HepG2 (cell line): Measurements from ENCODE around the gene FAM222A. TPM values are rescaled to one million over a fixed set of nuclear protein-coding genes. Genes with fewer than 3 reads are reported as not detected.

Experiments used
- ATAC-seq: fragments of 200-7000 bp; cut with Tn5 transposase; 3 replicates; pipeline ENCODE4 v1.9.1; 2020; ENCODE audit warnings: mild to moderate bottlenecking, moderate library complexity
- BruUV-seq: library from RNA; stranded (reverse); fragments of 400-500 nt; replicated peaks from 2 replicates; lab custom pipeline; 2021; lab: Mats Ljungman, UMichigan
- CTCF ChIA-PET: fragments of 300-600 bp; formaldehyde crosslinking; extraction: SDS; loops from one replicate; lab custom pipeline; 2021; ENCODE audit warnings: low total read pairs, inconsistent platforms, low intra/inter-chr PET ratio; lab: Yijun Ruan, JAX
- POLR2A ChIA-PET: fragments of 350-600 bp; sonication (Branson Sonifier 250); formaldehyde crosslinking; loops from one replicate; lab custom pipeline; 2020; ENCODE audit warnings: antibody characterized with exemption, inconsistent platforms; lab: Yijun Ruan, JAX
- DNase-seq: peaks from one replicate; pipeline ENCODE4 v3.0.0-alpha.2; 2015; ENCODE audit warnings: low spot score
- FAIRE-seq: peaks from 3 replicates; lab custom pipeline; 2011; peaks lifted over from hg19 to GRCh38; lab: Jason Lieb, UNC
- H2AFZ ChIP-seq: one replicate; pipeline ENCODE4 v1.6.1; 2011; ENCODE audit warnings: low read length, inconsistent platforms
- H3K27ac ChIP-seq: fragments of 300-600 bp; 3 replicates; pipeline ENCODE4 v1.8.0; 2011; ENCODE audit warnings: mixed run types, mild to moderate bottlenecking, mixed read lengths, low read length, inconsistent platforms; ENCODE audit not compliant: insufficient read depth; ENCODE audit errors: extremely low read length
- H3K27me3 ChIP-seq, 2 experiments: fragments of 200-600 bp in 1 of 2; 2 replicates in 1 of 2; 3 replicates in 1 of 2; pipeline versions ENCODE4 v1.6.0 to v1.8.0; 2011; ENCODE audit warnings: low read length in 2 of 2, mild to moderate bottlenecking in 2 of 2, moderate library complexity in 2 of 2, inconsistent platforms in 1 of 2; ENCODE audit not compliant: insufficient read depth in 2 of 2, control insufficient read depth in 1 of 2
- H3K36me3 ChIP-seq, 2 experiments: fragments of 200-600 bp in 1 of 2; replicated peaks in 1 of 2; 2 replicates in 1 of 2; 3 replicates in 1 of 2; pipeline versions ENCODE4 v1.5.1 to v1.8.0; 2011; ENCODE audit warnings: low read length in 2 of 2, inconsistent platforms in 1 of 2; ENCODE audit not compliant: insufficient read depth in 2 of 2, control insufficient read depth in 1 of 2
- H3K4me1 ChIP-seq: 2 replicates; pipeline ENCODE4 v1.5.1; 2012; ENCODE audit warnings: low read length, inconsistent platforms; ENCODE audit not compliant: insufficient read depth
- H3K4me2 ChIP-seq: 2 replicates; pipeline ENCODE4 v1.6.0; 2011; ENCODE audit warnings: low read depth, low read length, inconsistent platforms
- H3K4me3 ChIP-seq, 3 experiments: fragments of 200-600 bp in 1 of 3; sonication (generic), shearing (Covaris generic) in 1 of 3; replicated peaks in 1 of 3; 2 replicates each; pipeline ENCODE4 v1.5.1; 2011 to 2016; ENCODE audit warnings: low read length in 3 of 3, inconsistent platforms in 2 of 3, low read depth in 2 of 3, mild to moderate bottlenecking in 2 of 3, control low read depth in 1 of 3, mixed read lengths in 1 of 3; ENCODE audit not compliant: insufficient read depth in 1 of 3
- H3K79me2 ChIP-seq: one replicate; pipeline ENCODE4 v1.6.1; 2011; ENCODE audit warnings: low read length, inconsistent platforms; ENCODE audit not compliant: insufficient read depth
- H3K9ac ChIP-seq: 2 replicates; pipeline ENCODE4 v1.6.0; 2011; ENCODE audit warnings: mild to moderate bottlenecking, low read depth, low read length, inconsistent platforms; ENCODE audit not compliant: insufficient read depth
- H3K9me3 ChIP-seq: 2 replicates; pipeline ENCODE4 v1.5.1; 2012; ENCODE audit warnings: mild to moderate bottlenecking, low read length
- H4K20me1 ChIP-seq: 2 replicates; pipeline ENCODE4 v1.6.0; 2011; ENCODE audit warnings: inconsistent platforms, mild to moderate bottlenecking, low read length, moderate library complexity; ENCODE audit not compliant: insufficient read depth
- AGO2 ChIP-seq: fragments of 200-400 bp; formaldehyde crosslinking; optimal IDR thresholded peaks from 2 replicates; pipeline ENCODE3; 2017; ENCODE audit warnings: mild to moderate bottlenecking, low read depth, low read length, moderate library complexity
- ZNF292 ChIP-seq: sonication (generic); formaldehyde crosslinking; IDR thresholded peaks from 2 replicates; pipeline ENCODE4 v1.8.1; 2022; ENCODE audit warnings: mild to moderate bottlenecking, low read depth, missing genetic modification reagents, borderline replicate concordance
- ZNF460 ChIP-seq: sonication (generic); formaldehyde crosslinking; IDR thresholded peaks from 2 replicates; pipeline ENCODE4 v1.5.1; 2020; ENCODE audit warnings: missing genetic modification reagents, mild to moderate bottlenecking, borderline replicate concordance
- ZNF776 ChIP-seq: sonication (generic); formaldehyde crosslinking; IDR thresholded peaks from 2 replicates; pipeline ENCODE4 v1.4.0; 2020; ENCODE audit warnings: mild to moderate bottlenecking, missing genetic modification reagents
- ZNF839 ChIP-seq: sonication (generic); formaldehyde crosslinking; IDR thresholded peaks from 2 replicates; pipeline ENCODE4 v1.4.0; 2020; ENCODE audit warnings: missing genetic modification reagents, mild to moderate bottlenecking, borderline replicate concordance
- WGBS: methylation state at CpG from one replicate; pipeline ENCODE4 v1.1.6; 2017; ENCODE audit warnings: low lambda C conversion rate; 5-methylcytosine and 5-hydroxymethylcytosine counted together
- in situ Hi-C: cut with HindIII; loops from 2 replicates; pipeline ENCODE4 v1.10.0; 2017; ENCODE audit warnings: low pct_unique_long_range_greater_than_20kb; ENCODE audit not compliant: extremely low pct_ligation_motif_present
- intact Hi-C: fragments of 100-400 bp; cut with micrococcal nuclease; formaldehyde crosslinking; loops from one replicate; pipeline ENCODE4 v1.10.0; 2022; ENCODE audit not compliant: unreplicated experiment
- polyA plus RNA-seq, 8 experiments: library from polyadenylated mRNA; depleted of rRNA in 3 of 8; stranded (reverse) in 7 of 8; unstranded in 1 of 8; fragments of >200 nt; fragmentation: Illumina TruSeq in 4 of 8; extraction: Trizol in 4 of 8; gene quantifications; 2 replicates each; pipeline versions ENCODE4 v1.2.1 to v1.2.3, GENCODE V29; 2011 to 2016; ENCODE audit warnings: low read depth in 4 of 8, missing spikeins in 1 of 8, mixed read lengths in 1 of 8; ENCODE audit not compliant: insufficient read depth in 1 of 8
- total RNA-seq, 5 experiments: library from RNA; depleted of rRNA; stranded (reverse); fragments of >200 nt; fragmentation: Illumina TruSeq; extraction: Trizol; gene quantifications; 2 replicates each; pipeline ENCODE4 v1.2.3, GENCODE V29; 2016; ENCODE audit warnings: low read depth in 1 of 5
- TF ChIP-seq, protein P1 (sequence below): sonication (generic); formaldehyde crosslinking; IDR thresholded peaks from 2 replicates; pipeline ENCODE4 v1.4.0; 2020; ENCODE audit warnings: missing genetic modification reagents

FAM222A gene
- total and polyA plus RNA-seq, 2 of the 13 experiments (the other 11 are each of a cell fraction or from before 2014, with no cell fraction given), result 2.7 to 9.6 TPM

GRCh38 chr12:109718390-109718789 lies 4.8 kb downstream of the FAM222A start:
- FAIRE-seq (no peak), DNase-seq (no peak), ATAC-seq (no peak)
- ChIA-PET POLR2A (no interaction called here), CTCF (interaction anchor here (1.7 kb wide), 1 partner anchor 121 kb away, joined by 4 read pairs; no protein-coding TSS in a partner anchor)
- peaks cover 8% of the 10 kb centered on the region for H3K79me2 ChIP-seq
- no peak overlapping the region for H3K27ac ChIP-seq
- no peak overlapping the region for H2AFZ ChIP-seq
- in situ Hi-C loops, result no loop called here
- TF ChIP-seq ZNF460 (CRISPR knock-in tag) (no peak), ZNF776 (CRISPR knock-in tag) (no peak), ZNF839 (CRISPR knock-in tag) (no peak), ZNF292 (CRISPR knock-in tag) (no peak), AGO2 (peak; percentile 57)
- TF ChIP-seq, protein P1, sequence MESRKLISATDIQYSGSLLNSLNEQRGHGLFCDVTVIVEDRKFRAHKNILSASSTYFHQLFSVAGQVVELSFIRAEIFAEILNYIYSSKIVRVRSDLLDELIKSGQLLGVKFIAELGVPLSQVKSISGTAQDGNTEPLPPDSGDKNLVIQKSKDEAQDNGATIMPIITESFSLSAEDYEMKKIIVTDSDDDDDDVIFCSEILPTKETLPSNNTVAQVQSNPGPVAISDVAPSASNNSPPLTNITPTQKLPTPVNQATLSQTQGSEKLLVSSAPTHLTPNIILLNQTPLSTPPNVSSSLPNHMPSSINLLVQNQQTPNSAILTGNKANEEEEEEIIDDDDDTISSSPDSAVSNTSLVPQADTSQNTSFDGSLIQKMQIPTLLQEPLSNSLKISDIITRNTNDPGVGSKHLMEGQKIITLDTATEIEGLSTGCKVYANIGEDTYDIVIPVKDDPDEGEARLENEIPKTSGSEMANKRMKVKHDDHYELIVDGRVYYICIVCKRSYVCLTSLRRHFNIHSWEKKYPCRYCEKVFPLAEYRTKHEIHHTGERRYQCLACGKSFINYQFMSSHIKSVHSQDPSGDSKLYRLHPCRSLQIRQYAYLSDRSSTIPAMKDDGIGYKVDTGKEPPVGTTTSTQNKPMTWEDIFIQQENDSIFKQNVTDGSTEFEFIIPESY (CRISPR knock-in tag), result 0 out of 2 replicates have a peak, but pooled peaks have one; percentile 8
- no TSS peak for BruUV-seq
- H3K36me3 ChIP-seq, result no peaks in the 10 kb centered on the region; a peak in 1 of 5 replicates
- no peak overlapping the region for H3K4me2 ChIP-seq
- 95% methylated on average over 33 of the region's 33 CpGs for WGBS
- no peaks in the 10 kb centered on the region for H3K27me3 ChIP-seq
- no peaks in the 10 kb centered on the region for H3K9me3 ChIP-seq
- H3K4me3 ChIP-seq, result no peak overlapping the region
- no peaks in the 10 kb centered on the region for H4K20me1 ChIP-seq
- intact Hi-C loops, result loop anchor here (2.0 to 5.0 kb wide), 2 partner anchors 56 to 201 kb away; no protein-coding TSS in a partner anchor
- peaks cover 79% of the 10 kb centered on the region for H3K4me1 ChIP-seq
- H3K9ac ChIP-seq, result no peak overlapping the region
